Measurements from ENCODE around the gene HDAC4. TPM values are rescaled to one million over a fixed set of nuclear protein-coding genes. Genes with fewer than 3 reads are reported as not detected.

Gene HDAC4
- total RNA-seq, 1 experiment from 2014 or later = 44.4 TPM

GRCh38 chr2:239041062-239041461 lies 359.8 kb downstream of the HDAC4 start:
- no peaks in the 10 kb centered on the region for H3K4me1 Mint-ChIP-seq
- CTCF ChIA-PET = no interaction called here
- POLR2A ChIA-PET = no interaction called here
- DNase-seq (ENCODE audit: low spot score) (no peak), ATAC-seq (no peak)
- no peak for TF ChIP-seq CTCF (IDR thresholded peaks at IDR 0.05)
- TF ChIP-seq ZBTB21 (CRISPR knock-in tag; IDR thresholded peaks at IDR 0.05; ENCODE audit: borderline replicate concordance) = no peak
- TF ChIP-seq GRHL2 (CRISPR knock-in tag; IDR thresholded peaks at IDR 0.05; ENCODE audit: insufficient replicate concordance, severe bottlenecking) = no peak
- TF ChIP-seq JUN (CRISPR knock-in tag; IDR thresholded peaks at IDR 0.05) = no peak
- no peak for TF ChIP-seq ZNF138 (CRISPR knock-in tag; conservative IDR thresholded peaks at IDR 0.05)
- TF ChIP-seq ESRRA (CRISPR knock-in tag; IDR thresholded peaks at IDR 0.05; ENCODE audit: borderline replicate concordance) = no peak
- no peak for TF ChIP-seq ZNF512 (CRISPR knock-in tag; IDR thresholded peaks at IDR 0.05; ENCODE audit: borderline replicate concordance)
- no peak for TF ChIP-seq KAT7 (CRISPR knock-in tag; IDR thresholded peaks at IDR 0.05; ENCODE audit: borderline replicate concordance)
- no peak for TF ChIP-seq ZNF423 (CRISPR knock-in tag; IDR thresholded peaks at IDR 0.05)
- H3K36me3 Mint-ChIP-seq = no peaks in the 10 kb centered on the region
- H3K27me3 Mint-ChIP-seq (ENCODE audit: low read depth) = no peaks in the 10 kb centered on the region
- no peak overlapping the region for H3K4me3 Mint-ChIP-seq
- H3K27ac Mint-ChIP-seq = no peak overlapping the region
- no peaks in the 10 kb centered on the region for H3K9me3 Mint-ChIP-seq

- no peaks in the 10 kb centered on the region for H3K9me3 Mint-ChIP-seq
- no peak overlapping the region for H3K27ac Mint-ChIP-seq
- CTCF ChIA-PET = no interaction called here
- no peaks in the 10 kb centered on the region for H3K36me3 Mint-ChIP-seq
- H3K4me1 Mint-ChIP-seq = no peaks in the 10 kb centered on the region
- no peak for DNase-seq (ENCODE audit: low spot score)
- POLR2A ChIA-PET = no interaction called here
- H3K4me3 Mint-ChIP-seq = no peak overlapping the region
- no peak for ATAC-seq
- TF ChIP-seq CREM (CRISPR knock-in tag; IDR thresholded peaks at IDR 0.05) (no peak), TCF7 (CRISPR knock-in tag; IDR thresholded peaks at IDR 0.05; ENCODE audit: low read depth) (no peak), HMGA2 (CRISPR knock-in tag; IDR thresholded peaks at IDR 0.05) (no peak), USF1 (CRISPR knock-in tag; IDR thresholded peaks at IDR 0.05) (no peak), KAT7 (CRISPR knock-in tag; IDR thresholded peaks at IDR 0.05; ENCODE audit: borderline replicate concordance) (no peak), NFYB (CRISPR knock-in tag; conservative IDR thresholded peaks at IDR 0.05; ENCODE audit: low read depth) (no peak), ATF6 (CRISPR knock-in tag; IDR thresholded peaks at IDR 0.05) (no peak), ZNF121 (CRISPR knock-in tag; IDR thresholded peaks at IDR 0.05) (no peak), EMX1 (CRISPR knock-in tag; IDR thresholded peaks at IDR 0.05) (no peak), AR (CRISPR knock-in tag; IDR thresholded peaks at IDR 0.05) (no peak), GTF2I (CRISPR knock-in tag; conservative IDR thresholded peaks at IDR 0.05) (no peak), ETV6 (CRISPR knock-in tag; IDR thresholded peaks at IDR 0.05) (no peak)
- no peaks in the 10 kb centered on the region for H3K27me3 Mint-ChIP-seq (ENCODE audit: low read depth)
Measured at GRCh38 chr2:239040152-239040761, 360.6 kb downstream of the HDAC4 start.

Measured in WTC11 (cell line).